ENCODE measurements around the gene ABCA13.

- no peak for TF ChIP-seq EP300 (IDR thresholded peaks at IDR 0.05)
- no peak for TF ChIP-seq CTCF (IDR thresholded peaks at IDR 0.05)
Measured at GRCh38 chr7:48209004-48209600, 37.8 kb downstream of the ABCA13 start.

All from gastroesophageal sphincter (tissue), 3 donors.